Inflammatory macrophage treated with lipopolysaccharide for 4 hours (primary cell): ENCODE data around the gene HENMT1.
"Not testable (repeated sequence)": the region's sequence is repeated elsewhere in the genome, so short reads cannot be mapped to it uniquely, and the experiment has no call there.

ENCODE experiments used
- DNase-seq: peaks from one replicate; pipeline ENCODE4 v3.0.0-alpha.2; 2020

HENMT1 gene

DNA sequence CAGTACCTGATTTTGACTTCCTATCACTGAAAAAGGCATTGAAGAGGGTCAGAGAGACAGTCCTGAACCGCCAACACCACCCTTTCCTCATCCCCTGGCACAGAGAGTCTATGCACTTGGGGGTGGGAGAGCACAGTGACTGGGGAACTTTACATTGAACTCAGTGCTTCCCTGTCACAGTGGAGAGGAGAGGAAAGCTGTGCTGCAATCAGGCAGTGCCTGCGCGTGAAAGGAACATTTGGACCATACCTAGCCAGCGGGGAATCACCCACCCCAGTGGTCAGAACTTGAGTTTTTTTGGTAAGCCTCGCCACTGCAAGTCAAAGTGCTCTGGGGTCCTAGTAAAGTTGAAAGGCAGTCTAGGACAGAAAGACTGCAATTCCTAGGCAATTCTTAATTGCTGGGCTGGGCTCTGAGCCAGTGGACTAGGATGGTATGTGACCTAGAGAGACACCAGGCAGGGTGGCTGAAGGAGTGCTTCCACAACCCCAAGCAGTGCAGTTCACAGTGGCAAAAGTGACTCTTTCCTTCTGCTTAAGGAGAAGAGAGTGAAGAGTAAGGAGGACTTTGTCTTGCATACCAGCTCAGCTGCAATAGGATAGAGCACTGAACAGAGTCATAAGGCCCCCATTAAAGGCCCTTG lies 9.4 kb upstream of the HENMT1 start:
- DNase-seq = no peak

DNA sequence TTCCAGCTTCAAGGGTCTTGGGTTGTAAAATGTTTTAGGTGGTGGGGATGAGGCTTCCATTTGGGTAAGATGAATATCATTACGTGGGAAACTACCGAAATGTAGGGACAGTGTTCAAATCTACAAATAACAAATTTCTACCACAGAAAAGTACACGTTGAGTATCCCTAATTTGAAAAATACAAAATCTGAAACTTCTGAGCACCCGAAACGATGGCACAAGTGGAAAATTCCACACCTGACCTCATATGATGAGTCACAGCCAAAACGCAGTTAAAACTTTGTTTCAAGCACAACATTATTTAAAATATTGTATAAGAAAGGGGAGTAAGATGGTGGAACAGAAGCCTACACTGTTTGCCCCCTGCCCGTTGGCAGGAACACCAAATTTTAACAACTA lies 8.8 kb upstream of the HENMT1 start:
- no peak for DNase-seq

DNA sequence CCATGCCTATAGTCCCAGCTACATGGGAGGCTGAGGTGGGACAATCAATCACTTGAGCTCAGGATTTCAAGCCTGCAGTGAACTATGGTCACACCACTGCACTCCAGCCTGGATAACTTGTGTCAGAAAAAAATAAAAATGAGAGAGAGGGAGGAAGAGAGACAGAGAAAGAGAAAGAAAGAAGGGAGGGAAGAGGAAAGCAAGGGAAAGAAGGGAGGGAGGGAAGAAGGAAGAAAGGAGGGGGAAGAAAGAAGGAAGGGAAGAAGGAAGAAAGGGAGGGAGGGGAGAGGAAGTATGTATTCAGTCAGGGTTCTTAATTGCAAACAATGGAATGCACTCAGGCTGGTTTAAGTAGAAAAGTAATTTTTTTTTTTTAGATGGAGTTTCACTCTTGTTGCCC lies 7.9 kb upstream of the HENMT1 start:
- no peak for DNase-seq

DNA sequence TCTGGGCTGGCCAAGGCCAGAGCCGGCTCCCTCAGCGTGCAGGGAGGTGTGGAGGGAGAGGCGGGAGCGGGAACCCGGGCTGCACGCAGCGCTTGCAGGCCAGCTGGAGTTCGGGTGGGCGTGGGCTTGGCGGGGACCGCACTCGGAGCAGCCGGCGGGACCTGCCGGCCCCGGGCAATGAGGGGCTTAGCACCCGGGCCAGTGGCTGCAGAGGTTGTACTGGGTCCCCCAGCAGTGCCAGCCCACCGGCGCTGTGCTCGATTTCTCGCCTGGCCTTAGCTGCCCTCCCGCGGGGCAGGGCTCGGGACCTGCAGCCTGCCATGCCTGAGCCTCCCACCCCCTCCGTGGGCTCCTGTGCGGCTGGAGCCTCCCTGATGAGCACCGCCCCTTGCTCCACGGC lies 6.5 kb upstream of the HENMT1 start:
- not testable (repeated sequence) for DNase-seq

DNA sequence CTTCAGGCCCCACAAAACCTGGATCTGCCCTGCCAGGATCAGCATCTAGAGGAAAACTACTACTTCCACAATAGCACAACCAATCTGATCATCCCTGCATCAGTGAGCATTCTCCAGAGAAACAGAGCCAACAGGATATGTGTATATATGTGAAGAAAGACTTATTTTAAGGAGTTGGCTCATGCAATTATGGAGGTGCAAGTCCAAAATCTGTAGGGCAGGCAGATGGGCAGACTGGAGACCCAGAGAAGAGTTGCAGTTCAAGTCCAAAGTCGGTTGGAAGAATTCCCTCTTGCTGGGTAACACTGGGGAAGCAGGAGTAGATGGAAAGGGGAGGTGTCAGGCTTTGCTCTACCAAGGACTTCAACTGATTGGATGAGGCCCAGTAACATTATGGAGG lies 4.9 kb upstream of the HENMT1 start:
- no peak for DNase-seq

DNA sequence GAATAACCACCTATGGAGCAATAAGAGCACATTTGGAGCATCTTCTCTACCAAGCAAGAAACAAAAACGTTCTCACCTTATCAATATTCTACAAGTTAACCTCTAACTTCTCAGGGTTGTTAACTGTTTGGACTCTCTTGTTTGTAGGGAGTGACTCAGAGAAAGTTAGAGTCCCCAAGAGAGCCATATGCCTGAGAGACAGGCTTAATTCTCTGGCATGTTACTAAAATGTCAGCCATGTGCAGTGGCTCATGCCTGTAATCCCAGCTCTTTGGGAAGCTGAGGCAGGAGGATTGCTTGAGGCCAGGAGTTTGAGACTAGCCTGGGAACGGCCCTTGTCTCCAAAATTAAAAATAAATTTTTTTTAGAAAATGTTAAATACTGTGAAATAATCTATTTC lies 4.2 kb upstream of the HENMT1 start:
- DNase-seq = no peak

DNA sequence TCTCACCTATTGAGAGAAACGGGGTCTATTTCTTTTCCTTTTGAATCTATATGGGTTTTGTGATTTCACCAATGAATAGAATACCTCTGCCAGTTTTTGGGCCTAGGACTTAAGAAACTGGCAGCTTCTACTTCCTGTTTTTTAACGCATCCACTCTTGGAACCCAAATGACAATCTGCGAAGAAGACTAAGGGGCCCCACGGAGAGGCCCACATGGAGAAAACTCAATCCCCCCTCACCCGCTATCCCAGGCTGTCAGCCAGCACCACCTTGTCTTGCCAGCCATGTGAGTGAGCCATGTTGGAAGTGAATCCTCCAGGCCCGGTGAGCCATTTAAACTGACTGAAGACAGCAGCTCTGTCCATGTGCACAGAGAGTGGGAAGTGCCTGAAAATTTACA lies 3.6 kb upstream of the HENMT1 start:
- no peak for DNase-seq

DNA sequence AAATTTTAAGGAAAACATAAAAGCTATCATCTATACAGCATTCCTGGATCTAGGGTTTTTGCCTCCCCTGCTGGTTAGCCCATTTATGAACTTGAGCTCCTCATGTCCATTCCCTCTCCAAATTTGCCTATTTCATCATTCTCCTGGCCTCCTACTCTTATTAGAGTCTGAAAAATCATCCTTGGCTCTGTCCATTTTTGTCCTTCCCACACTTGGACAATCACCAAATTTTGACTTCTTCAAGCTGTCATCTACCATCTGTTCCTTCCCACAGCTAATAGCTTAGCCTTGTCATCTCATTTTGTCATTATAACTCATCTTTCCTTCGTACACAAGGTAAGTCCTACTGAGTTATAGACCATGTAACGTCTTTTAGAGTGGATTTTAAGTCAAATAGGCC lies 2.2 kb upstream of the HENMT1 start:
- no peak for DNase-seq

DNA sequence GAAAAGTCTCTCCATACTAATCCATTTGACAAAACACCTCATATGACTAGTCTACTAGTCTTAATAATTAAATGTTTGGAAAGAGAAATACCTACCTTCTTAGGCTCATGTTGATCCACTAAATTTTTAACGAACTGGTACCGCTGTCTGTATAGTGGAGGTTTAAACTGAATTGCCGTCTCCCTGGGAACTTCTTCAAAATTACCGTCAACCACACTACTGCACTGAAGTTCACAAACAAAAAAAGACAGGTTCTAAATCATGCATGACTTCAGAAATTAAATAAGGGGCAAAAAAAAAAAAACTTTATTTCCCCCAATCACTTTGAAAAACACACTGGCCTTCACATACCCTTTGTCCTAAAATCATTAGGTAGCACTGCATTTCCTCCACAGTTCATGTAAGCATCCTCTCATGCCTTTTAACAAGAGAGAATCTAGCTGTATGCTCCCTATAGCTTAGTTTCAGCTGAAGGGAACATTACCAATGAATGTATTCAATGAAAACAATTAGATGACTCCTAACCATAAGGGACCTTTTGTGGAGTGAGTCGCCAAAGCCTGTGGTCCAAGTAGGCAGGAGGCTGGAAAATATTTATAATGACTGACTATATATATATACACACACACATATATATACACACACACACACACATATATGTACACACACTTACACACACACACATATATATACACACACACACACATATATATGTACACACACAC lies 3.4 kb downstream of the HENMT1 start:
- no peak for DNase-seq

DNA sequence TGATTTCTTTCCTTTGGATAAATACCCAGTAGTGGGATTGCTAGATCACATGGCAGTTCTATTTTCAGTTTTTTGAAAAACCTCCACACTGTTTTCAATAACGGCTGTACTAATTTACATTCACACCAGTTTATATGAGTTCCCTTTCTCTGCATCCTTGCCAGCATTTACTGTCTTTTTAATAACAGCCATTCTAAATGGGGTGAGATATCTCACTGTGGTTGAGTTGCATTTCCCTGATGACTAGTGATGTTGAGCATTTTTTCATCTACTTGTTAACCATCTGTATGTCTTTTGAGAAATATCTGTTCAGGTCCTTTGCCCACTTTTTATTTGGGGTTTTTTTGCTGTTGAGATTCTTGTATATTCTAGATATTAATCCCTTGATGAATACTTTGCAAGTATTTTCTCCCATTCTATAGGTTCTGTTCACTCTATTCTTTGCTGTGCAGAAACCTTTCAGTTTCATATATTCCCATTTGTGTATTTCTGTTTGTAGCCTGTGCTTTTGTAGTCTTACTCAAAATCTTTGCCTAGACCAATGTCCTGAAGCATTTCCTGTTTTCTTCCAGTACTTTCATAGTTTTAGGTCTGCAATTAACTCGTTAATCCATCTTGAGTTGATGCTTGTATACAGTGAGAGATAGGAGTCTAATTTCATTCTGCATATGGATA lies 7.3 kb downstream of the HENMT1 start:
- no peak for DNase-seq

DNA sequence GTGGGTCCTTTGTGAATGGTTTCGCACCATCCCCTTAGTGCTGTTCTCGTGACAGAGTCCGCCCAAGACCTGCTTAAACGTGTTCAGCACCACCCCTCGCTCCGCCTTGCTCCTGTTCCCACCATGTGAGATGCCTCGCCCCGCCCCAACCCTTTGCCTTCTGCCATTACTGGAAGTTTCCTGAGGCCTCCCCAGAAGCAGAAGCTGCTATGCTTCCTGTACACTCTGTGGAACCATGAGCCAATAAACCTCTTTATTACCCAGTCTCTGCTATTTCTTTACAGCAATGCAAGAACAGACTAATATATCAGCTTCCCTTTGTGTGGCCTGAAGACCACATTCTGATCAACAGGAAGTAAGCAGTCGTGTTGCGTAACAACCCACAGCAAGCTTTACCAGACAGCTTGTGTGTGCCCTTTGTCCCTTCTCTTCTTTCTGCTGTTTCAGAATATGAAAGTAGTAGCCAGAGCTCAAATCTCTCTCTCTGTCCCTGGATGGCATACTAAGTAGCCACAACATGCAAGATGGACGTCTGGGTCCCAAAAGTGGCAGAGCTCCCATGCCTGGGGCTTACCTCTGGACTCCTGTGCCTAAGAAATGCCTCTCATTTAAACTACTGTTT lies 14.1 kb downstream of the HENMT1 start:
- peak; percentile 96 for DNase-seq

DNA sequence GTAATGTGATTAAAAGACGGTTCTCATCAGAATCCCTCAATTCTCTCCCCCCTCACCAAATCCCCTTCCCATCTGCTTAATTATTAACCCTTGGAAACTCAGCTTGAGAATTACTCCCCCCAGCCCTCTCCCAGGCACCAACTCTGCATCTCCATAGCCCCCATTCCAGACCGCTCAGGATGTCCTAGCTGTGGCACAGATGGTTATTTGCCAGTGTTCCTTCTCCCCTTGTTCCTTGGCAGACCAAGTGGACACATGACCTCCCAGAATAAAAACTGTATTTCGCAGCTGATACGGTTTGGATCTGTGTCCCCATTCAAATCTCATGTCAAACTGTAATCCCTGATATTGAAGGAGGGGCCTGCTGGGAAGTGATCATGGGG lies 14.6 kb downstream of the HENMT1 start:
- no peak for DNase-seq

DNA sequence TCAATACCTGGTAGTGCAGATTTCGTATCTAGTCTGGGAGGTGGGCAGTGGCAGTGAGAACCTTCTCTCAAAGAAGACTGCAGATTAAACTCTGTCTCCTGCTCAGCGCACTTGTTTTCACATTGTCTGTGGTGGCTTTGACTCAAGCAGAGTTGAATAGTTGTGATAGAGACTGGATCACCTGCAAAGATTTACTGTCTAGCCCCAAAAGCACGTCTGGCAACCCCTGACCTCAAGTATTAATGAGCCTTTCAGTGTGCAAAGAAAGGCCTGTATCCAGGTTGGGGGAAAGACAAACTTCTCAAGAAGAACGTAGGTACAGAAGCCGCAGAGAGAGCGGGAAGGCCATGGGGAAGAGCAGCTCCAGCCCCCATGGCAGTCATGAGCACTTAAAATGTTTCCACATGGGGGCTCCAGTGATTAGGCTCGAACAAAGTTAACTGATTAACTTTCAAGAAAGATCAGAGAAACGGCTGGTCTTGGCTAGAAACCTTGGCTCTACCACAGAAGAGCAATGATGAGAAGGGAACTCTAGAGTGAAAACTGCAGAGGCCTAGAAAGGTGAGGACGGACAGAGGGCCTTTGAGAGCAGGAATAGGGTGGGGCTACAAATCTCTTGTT lies 15.2 kb downstream of the HENMT1 start:
- no peak for DNase-seq

DNA sequence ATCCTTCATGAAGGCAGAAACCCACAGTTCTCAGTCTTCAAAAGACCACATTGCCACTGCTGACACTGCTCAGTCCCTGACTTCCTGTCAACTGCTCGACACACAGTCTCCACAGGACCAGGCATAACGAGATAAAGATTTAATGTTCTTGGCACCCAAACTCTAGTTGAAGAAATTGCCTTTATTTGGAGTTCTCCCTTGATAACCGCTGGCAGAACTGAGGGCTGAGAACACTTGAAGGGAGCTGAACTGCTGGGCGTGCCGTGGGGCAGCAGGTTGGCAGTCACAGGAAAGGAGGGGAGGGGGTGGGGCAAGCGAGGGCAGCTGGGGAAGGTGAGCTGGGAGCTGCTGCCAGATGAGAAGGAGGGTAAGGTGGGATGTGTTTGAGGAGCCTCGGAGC lies 15.9 kb downstream of the HENMT1 start:
- no peak for DNase-seq

DNA sequence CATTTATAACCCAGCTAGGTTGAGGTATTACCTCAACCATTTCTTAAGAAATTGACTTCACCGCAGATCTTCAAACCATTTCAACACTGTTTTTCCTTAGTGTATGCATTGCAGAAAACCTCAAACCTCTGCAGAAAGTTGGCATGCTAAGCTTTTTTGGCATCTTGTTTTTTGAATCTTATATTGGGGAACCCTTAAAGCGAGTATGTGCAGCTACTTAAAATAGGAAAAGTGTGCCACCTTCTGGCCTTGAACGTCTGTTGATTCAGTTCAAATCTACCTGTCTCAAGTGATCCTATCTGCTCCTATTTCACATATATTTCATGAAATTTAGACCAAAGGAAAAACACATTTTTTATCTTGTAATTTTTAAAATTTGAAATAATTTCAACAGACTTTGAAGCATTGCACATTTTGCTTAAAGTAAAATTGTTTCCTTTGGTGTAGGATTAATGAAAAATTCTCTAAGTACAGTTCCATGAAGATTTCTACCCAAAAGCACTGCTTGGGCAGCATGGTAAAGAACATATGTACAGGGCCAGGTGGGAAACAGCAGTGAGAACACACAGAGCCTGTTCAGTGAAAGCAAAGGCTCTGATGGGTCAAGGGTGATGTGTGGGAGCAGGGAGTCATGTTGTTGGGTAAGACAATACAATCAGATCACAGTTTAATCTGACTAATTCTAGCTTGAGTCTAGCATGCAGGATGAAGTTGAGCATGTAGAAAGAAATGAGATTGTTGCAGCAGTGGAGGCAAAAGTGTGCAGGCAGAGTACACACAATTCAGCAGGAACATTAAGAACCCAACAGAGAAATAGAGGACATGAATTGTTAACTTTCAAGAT lies 17.2 kb downstream of the HENMT1 start:
- peak; percentile 78 for DNase-seq

DNA sequence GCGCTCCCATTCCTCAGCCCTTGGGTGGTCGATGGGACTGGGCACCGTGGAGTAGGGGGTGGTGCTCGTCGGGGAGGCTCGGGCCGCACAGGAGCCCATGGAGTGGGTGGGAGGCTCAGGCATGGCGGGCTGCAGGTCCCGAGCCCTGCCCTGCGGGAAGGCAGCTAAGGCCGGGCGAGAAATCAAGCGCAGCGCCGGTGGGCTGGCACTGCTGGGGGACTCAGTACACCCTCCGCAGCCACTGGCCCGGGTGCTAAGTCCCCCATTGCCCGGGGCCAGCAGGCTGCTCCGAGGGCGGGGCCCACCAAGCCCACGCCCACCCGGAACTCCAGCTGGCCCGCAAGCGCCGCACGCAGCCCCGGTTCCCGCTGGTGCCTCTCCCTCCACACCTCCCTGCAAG lies 20.0 kb downstream of the HENMT1 start:
- DNase-seq = not testable (repeated sequence)

DNA sequence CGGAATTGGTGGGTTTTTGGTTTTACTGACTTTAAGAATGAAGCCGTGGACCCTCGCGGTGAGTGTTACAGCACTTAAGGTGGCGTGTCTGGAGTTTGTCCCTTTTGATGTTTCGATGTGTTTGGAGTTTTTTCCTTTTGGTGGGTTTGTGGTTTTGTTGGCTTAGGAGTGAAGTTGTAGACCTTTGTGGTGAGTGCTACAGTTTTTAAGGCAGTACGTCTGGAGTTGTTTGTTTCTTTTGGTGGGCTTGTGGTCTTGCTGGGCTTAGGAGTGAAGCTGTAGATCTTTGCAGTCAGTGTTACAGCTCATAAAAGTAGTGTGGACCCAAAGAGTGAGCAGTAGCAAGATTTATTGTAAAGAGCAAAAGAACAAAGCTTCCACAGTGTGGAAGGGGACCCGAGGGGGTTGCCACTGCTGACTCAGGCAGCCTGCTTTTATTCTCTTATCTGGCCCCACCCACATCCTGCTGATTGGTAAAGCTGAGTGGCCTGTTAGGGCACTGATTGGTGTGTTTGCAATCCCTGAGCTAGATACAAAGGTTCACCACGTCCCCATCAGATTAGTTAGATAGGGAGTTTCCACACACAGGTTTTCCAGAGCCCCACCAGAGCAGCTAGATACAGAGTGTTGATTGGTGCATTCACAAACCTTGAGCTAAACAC lies 20.9 kb downstream of the HENMT1 start:
- DNase-seq = no peak

DNA sequence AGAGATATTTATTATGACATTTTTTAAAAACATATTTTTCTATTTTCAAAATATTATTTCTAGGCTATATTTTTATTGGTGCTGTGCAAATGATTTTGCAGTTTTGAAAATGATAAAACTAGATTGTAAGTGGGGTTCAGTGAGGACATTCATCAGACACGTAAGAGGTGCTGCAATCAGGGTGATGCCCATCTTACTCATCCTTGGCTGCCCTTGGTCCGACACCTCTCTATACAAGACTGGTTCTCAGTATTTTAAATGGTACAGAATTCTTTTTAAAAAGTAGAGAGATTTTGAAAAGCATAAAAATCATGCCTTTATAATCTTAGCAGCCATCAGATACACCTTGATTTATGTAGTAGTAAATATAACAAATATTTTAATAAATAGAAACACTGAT lies 24.0 kb downstream of the HENMT1 start:
- DNase-seq = no peak

DNA sequence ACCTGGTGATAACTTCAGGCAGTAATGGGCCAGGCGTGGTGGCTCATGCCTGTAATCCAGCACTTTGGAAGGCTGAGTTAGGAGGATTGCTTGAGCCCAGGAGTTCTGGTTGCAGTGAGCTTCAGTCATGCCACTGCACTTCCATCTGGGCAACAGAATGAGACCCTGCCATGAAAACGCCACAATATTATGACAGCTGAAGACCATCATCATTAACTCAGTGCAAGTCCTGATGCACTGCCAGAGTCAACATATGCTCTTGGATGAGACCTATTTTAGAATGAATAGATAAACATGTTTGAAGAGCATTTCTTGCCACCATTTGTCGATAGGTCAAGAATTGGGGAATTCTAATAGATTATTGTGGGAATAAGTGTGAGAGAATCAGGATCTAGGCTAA lies 26.4 kb downstream of the HENMT1 start:
- no peak for DNase-seq

DNA sequence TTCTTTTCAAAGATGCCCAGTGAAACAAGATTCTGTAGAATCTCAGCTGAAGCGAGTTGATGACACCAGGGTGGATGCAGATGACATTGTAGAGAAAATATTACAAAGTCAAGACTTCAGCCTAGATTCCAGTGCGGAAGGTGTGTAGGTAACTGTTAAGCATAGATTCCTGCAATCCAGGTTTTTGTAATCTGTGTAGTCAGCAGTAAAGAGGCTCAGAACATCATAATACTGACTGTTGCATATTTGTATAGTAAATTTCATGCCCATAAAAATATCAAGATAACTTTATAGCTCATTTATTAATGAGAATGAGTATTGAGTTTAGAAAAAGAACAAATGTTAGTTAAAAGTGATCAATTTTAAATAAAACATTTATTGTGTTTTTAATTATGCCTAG lies 32.2 kb downstream of the HENMT1 start:
- DNase-seq = no peak

DNA sequence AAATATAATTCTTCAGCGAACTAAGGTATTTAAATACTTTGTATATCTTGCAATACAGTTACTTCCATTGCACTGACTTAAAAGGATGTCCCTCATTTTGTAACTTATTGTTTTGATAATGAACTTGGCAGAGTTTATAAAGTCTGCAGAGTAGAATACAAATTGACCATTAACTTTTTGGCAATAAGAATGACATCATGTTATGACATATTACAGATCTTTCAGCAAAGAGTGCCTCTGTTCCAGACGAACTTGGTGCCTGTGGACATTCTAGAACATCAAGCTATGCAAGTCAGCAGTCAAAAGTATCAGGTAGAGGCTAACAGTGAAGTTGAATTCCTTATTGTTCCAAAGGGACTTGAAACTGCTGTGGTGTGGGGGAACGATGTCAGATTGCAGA lies 32.9 kb downstream of the HENMT1 start:
- DNase-seq = no peak

DNA sequence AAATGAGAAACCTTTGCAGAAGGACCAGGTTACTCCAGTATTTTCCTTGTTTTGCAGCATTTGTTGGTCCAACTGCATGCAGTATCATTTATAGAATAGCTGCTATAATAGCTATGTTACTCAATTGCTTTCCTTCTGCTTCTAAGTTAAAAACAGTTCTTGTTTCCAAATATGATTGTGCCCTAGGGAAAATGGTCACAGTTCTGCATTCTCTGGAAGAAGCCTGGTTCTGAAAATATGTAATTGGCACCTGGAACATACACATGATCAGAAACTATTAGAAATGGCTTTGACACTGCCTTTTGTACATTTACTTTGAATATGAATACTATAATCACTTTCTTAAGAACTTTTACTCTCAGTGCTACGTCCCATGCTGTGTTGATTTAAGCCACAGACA lies 33.6 kb downstream of the HENMT1 start:
- no peak for DNase-seq
